ENCODE measurements around the gene TNF.

DNA sequence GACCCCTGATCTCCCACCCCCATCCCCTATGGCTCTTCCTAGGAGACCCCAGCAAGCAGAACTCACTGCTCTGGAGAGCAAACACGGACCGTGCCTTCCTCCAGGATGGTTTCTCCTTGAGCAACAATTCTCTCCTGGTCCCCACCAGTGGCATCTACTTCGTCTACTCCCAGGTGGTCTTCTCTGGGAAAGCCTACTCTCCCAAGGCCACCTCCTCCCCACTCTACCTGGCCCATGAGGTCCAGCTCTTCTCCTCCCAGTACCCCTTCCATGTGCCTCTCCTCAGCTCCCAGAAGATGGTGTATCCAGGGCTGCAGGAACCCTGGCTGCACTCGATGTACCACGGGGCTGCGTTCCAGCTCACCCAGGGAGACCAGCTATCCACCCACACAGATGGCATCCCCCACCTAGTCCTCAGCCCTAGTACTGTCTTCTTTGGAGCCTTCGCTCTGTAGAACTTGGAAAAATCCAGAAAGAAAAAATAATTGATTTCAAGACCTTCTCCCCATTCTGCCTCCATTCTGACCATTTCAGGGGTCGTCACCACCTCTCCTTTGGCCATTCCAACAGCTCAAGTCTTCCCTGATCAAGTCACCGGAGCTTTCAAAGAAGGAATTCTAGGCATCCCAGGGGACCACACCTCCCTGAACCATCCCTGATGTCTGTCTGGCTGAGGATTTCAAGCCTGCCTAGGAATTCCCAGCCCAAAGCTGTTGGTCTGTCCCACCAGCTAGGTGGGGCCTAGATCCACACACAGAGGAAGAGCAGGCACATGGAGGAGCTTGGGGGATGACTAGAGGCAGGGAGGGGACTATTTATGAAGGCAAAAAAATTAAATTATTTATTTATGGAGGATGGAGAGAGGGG lies 1.9 kb upstream of the TNF start:
- TF ChIP-seq FOXK2 (IDR thresholded peaks at IDR 0.05) (no peak), ELF4 (IDR thresholded peaks at IDR 0.05) (no peak)
